SK-N-MC (cell line): ENCODE data around the gene SMTNL2.
"Not testable (repeated sequence)": the region's sequence is repeated elsewhere in the genome, so short reads cannot be mapped to it uniquely, and the experiment has no call there.

Experiments
- DNase-seq: peaks from one replicate; pipeline ENCODE4 v3.0.0-alpha.2; 2011; ENCODE audit warnings: low read depth, low spot score
- H3K27ac ChIP-seq: fragments of 200-600 bp; sonication (generic); 2 replicates; pipeline ENCODE4 v1.5.1; 2016; ENCODE audit warnings: mixed run types
- H3K36me3 ChIP-seq: fragments of 200-600 bp; sonication (generic); 2 replicates; pipeline ENCODE4 v1.6.1; 2017; ENCODE audit warnings: antibody characterized with exemption, low read length, mixed read lengths; ENCODE audit not compliant: insufficient read depth
- H3K4me3 ChIP-seq: fragments of 200-600 bp; sonication (generic); 2 replicates; pipeline ENCODE4 v1.5.1; 2016
- H3K9ac ChIP-seq: fragments of 200-600 bp; sonication (generic); 2 replicates; pipeline ENCODE4 v1.8.0; 2017; ENCODE audit warnings: mixed run types, mixed read lengths; ENCODE audit not compliant: insufficient read length
- H3K9me3 ChIP-seq: fragments of 200-600 bp; sonication (generic); 2 replicates; pipeline ENCODE4 v1.6.1; 2017; ENCODE audit warnings: low read depth, mild to moderate bottlenecking, antibody characterized with exemption, low read length, moderate library complexity, mixed read lengths
- EZH2 ChIP-seq: fragments of 200-600 bp; sonication (generic); IDR thresholded peaks from one replicate; pipeline ENCODE4 v1.6.1; 2017; ENCODE audit warnings: antibody characterized with exemption
- FOXP2 ChIP-seq: optimal IDR thresholded peaks from 2 replicates; pipeline ENCODE3; 2011; ENCODE audit warnings: mild to moderate bottlenecking, moderate library complexity; ENCODE audit not compliant: insufficient read depth; ENCODE audit errors: extremely low read length, control extremely low read depth
- POLR2AphosphoS5 ChIP-seq: IDR thresholded peaks from 2 replicates; pipeline ENCODE4 v1.6.1; 2012; ENCODE audit warnings: mild to moderate bottlenecking, low read depth, low read length, borderline replicate concordance

SMTNL2 gene

GRCh38 chr17:4591529-4591928 is 7.2 kb downstream of the SMTNL2 start:
- no peak overlapping the region for H3K27ac ChIP-seq
- DNase-seq, result no peak
- TF ChIP-seq POLR2AphosphoS5, result no peak
- TF ChIP-seq EZH2, result no peak
- H3K4me3 ChIP-seq, result no peak overlapping the region
- no peaks in the 10 kb centered on the region for H3K36me3 ChIP-seq
- no peaks in the 10 kb centered on the region for H3K9me3 ChIP-seq
- H3K9ac ChIP-seq, result no peak overlapping the region

GRCh38 chr17:4592240-4593005 is 8.1 kb downstream of the SMTNL2 start:
- H3K9me3 ChIP-seq, result no peaks in the 10 kb centered on the region
- TF ChIP-seq POLR2AphosphoS5, result no peak
- TF ChIP-seq EZH2, result no peak
- TF ChIP-seq FOXP2, result no peak
- H3K9ac ChIP-seq, result no peak overlapping the region
- DNase-seq, result no peak
- no peaks in the 10 kb centered on the region for H3K36me3 ChIP-seq
- no peak overlapping the region for H3K4me3 ChIP-seq
- no peak overlapping the region for H3K27ac ChIP-seq

GRCh38 chr17:4593021-4593421 is 8.7 kb downstream of the SMTNL2 start:
- TF ChIP-seq EZH2 (no peak), POLR2AphosphoS5 (no peak), FOXP2 (no peak)
- Histone ChIP-seq H3K9me3 (no peaks in the 10 kb centered on the region), H3K27ac (no peak overlapping the region), H3K36me3 (no peaks in the 10 kb centered on the region), H3K4me3 (no peak overlapping the region), H3K9ac (no peak overlapping the region)
- DNase-seq, result no peak

- DNase-seq, result no peak
- TF ChIP-seq FOXP2 (no peak), EZH2 (no peak), POLR2AphosphoS5 (no peak)
- no peaks in the 10 kb centered on the region for H3K9me3 ChIP-seq
- no peak overlapping the region for H3K27ac ChIP-seq
- no peak overlapping the region for H3K4me3 ChIP-seq
- H3K36me3 ChIP-seq, result no peaks in the 10 kb centered on the region
- H3K9ac ChIP-seq, result no peak overlapping the region
These were observed 10.1 kb downstream of the SMTNL2 start for GRCh38 chr17:4594406-4594805.

- H3K9ac ChIP-seq, result no peak overlapping the region
- DNase-seq, result no peak
- H3K9me3 ChIP-seq, result no peaks in the 10 kb centered on the region
- H3K36me3 ChIP-seq, result no peaks in the 10 kb centered on the region
- no peak overlapping the region for H3K4me3 ChIP-seq
- no peak overlapping the region for H3K27ac ChIP-seq
- TF ChIP-seq FOXP2 (no peak), POLR2AphosphoS5 (no peak), EZH2 (no peak)
These were observed 10.8 kb downstream of the SMTNL2 start for GRCh38 chr17:4594931-4595684.

- H3K9ac ChIP-seq, H3K4me3 ChIP-seq, DNase-seq, H3K9me3 ChIP-seq, H3K27ac ChIP-seq, H3K36me3 ChIP-seq: not testable (repeated sequence)
These were observed 11.5 kb downstream of the SMTNL2 start for GRCh38 chr17:4595685-4596342.

- Histone ChIP-seq H3K27ac (no peak overlapping the region), H3K36me3 (no peaks in the 10 kb centered on the region), H3K9me3 (no peaks in the 10 kb centered on the region), H3K4me3 (no peak overlapping the region), H3K9ac (no peak overlapping the region)
- no peak for DNase-seq
- TF ChIP-seq EZH2 (no peak), POLR2AphosphoS5 (no peak), FOXP2 (no peak)
These were observed 12.5 kb downstream of the SMTNL2 start for GRCh38 chr17:4596636-4597380.

GRCh38 chr17:4597975-4598374 is 13.6 kb downstream of the SMTNL2 start:
- Histone ChIP-seq H3K27ac (no peak overlapping the region), H3K9me3 (no peaks in the 10 kb centered on the region), H3K36me3 (no peaks in the 10 kb centered on the region), H3K9ac (no peak overlapping the region), H3K4me3 (no peak overlapping the region)
- TF ChIP-seq FOXP2 (no peak), EZH2 (no peak)
- DNase-seq, result no peak
